NCI-H82 treated with DMSO at 0.1 percent for 48 hours (cell line): ENCODE measurements around the gene NPTXR.
A peak's percentile ranks its signal among the peaks of the same experiment; 100 is the strongest.

Source experiments
- DNase-seq: peaks from one replicate; lab custom pipeline; 2025; ENCODE audit not compliant: unreplicated experiment; lab: John Stamatoyannopoulos, UW

Gene NPTXR

DNA sequence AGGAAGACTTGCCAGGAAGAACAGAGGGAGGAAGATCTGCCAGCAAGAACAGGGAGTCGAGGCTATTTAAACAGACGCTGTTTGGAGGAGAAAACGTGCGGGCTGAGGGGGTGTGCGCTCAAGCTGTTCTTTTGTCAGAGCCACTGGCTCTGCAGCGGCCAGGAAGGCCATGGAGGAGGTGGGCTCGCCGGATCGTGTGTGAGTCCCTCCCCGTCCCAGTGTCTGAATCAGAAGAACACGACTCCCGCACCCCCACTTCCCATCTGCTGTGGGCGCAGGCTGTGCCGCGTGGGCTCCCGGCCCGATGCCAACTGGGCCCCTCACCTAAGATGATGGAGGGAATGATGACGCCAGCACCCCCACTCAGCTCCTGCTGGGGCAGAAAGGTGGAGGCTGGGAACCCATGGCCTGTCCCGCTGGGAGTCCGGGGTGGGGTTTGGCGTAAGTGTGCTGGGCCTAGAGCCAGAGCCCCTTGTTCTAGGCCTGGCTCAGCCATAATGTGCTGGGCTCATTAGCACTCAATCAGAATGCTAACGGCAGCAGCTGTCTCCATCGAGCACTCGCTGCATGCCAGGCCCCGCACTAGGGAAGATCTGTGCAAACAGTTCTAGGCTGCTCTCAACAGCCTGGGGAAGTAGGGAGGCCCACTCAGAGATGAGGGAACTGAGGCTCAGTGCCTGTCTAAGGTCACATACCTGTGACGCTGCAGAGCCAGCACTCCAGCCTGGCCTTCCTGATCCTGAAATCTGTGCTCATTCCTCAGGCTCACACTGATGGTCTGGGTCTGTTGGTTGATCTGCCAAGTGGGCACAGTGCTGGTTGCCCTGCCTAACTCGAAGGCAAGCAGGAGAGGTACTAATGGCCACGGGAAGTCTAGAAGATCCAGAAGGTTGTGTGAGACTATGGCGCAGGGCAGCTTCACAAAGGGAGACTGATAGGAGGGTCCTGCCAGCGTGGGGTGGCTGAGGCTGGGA, 11.5 kb downstream of the NPTXR start:
- no peak for DNase-seq

DNA sequence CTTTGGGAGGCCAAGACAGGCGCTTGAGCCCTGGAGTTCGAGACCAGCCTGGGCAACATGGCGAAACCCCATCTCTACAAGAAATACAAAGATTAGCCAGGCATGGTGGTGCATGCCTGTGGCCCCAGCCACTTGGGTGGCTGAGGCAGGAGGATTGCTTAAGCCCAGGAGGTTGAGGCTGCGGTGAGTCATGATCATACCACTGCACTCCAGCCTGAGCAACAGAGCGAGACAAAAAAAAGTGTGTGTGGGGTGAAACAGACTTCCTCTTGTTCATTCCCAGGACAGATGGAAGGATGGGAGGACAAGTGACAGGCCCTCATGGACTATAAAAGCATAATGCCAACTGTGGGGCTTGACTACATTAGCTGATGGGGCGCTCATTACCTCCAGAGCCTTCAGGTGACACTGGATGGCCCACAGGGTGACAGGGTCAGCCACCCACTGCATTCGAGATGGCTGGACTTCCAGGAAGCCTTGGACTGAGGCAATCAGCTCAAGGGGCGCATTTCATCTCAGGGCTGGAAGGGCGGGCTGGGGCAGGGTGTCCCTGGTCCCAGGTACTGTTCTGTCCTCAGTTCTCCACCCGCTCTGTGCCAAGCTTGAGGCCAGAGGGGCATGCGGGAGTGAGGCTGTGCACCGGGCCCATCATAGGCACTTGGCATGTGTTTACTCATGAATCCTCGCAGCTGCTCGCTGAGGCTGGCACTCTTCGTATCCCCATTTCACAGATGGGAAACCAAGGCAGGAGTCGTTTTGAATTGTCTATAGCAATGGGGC, 12.5 kb downstream of the NPTXR start:
- no peak for DNase-seq

GRCh38 chr22:38830845-38831108, 13.1 kb downstream of the NPTXR start:
- no peak for DNase-seq

- no peak for DNase-seq
Observed at GRCh38 chr22:38830026-38830844, 13.6 kb downstream of the NPTXR start.

DNA sequence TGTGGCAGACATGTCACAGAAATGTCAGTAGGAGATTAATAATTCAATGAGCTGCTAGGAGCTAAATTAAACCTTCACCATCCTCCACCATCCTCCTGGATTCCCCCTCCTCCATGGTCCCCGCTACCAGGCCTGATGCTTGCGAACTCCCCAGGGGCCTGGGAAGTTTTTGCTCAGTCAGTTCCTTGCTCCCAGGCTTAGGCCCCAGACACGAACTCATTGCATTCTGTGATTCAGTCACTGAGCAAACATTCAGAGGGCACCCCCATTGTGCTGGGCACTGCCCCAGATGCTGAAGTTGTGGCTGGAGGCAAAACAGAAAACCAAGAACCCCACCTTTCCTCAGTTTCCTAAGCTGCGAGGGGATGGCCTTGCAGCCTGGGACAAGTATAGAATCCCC, 14.3 kb downstream of the NPTXR start:
- no peak for DNase-seq

DNA sequence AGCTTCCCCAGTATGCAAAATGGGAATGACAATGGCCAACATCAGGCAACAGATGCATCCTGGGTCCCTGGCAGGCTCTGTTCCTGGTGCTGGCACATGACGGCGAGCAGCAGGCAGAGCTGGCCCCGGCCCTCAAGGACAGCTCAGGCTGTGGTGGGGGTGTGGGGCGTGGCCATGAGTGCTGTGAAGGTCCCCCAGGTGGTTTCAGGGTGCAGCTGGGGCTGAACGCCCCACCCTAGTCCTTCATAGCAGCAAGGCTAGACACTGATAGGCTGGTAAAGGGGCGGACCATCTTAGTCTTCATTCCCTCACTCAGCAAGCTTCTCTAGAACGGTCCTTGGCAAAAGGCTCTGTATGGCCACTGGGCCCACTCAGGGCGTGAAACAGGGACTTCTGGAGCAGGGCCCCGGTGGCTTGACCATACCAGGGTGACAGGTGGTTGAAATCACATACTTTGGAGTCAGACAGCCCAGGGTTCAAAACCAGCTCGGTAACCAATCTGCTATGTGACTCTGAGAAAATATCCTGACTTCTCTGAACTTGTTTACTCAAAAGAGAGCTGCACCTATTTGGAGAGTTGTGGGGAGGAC, 15.1 kb downstream of the NPTXR start:
- no peak for DNase-seq

DNA sequence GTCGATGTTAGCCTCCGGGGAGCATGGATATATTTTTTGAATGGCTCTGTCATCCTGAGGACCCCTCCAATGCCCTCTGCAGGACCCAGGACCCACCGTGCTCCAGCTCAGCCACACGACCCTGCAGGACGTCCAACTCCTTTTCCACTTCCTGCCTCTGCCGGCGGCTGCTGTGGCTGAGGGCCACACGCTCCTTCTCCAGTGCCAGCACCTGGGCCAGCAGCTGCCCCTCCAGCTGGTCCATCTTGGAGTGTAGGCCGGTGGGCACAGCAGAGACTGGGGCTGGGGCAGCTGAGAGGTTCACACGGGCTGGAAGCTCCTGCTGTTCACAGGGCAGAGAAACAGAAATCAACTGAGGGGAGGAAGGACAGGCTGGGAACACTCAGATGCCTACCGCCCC, 15.6 kb downstream of the NPTXR start:
- DNase-seq = no peak

GRCh38 chr22:38827510-38827909, 16.3 kb downstream of the NPTXR start:
- DNase-seq = no peak

- DNase-seq = no peak
Observed at GRCh38 chr22:38826801-38827200, 17.0 kb downstream of the NPTXR start.

GRCh38 chr22:38826386-38826785, 17.4 kb downstream of the NPTXR start:
- DNase-seq = no peak

GRCh38 chr22:38824585-38824984, 19.2 kb downstream of the NPTXR start:
- no peak for DNase-seq

GRCh38 chr22:38823637-38824036, 20.2 kb downstream of the NPTXR start:
- DNase-seq = no peak

GRCh38 chr22:38823076-38823475, 20.8 kb downstream of the NPTXR start:
- DNase-seq = no peak

DNA sequence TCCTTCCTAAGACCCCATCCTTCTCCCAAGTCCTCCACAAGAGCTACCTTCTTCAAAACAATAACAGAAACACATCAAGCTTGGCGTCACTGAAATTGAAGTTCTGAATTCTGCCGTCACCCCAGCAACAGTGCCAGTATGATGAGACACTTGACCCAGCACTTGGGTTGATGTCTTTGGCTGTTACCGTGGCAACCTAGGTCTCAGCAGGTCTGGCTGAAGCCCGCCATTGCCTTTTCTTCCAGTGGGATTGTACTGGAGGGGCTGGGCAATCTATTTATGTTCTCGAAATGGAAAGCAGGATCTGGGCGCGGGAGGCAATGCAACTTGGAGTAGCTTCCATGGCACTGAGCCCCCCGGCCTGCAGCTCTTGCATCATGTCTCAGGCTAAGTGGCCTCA, 23.8 kb downstream of the NPTXR start:
- no peak for DNase-seq

DNA sequence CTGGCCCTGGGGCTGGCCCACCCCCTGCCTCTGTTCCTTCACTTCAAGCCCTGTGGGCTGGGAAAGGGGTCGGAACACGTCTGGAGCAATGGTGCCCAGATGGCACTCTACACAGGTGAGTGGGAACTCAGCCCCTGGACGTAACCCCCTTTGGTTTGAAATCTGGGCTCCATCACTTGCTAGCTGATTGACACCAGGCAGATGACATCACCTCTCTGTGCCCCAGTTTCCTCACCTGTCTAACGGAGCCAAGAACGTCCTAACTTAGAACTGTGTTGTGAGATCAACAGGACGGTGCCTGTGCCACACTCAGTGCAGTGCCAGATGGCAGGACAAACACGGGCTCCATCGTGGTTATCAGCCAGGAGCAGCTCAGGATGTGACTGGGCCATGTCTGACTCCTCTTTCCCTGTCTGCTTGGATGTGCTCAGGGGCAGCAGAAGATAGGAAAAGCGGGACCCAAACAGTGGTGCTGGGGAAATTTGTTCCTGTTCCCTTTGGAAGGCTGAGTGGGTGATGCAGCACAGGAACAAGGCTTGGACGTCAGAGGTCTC, 24.4 kb downstream of the NPTXR start:
- no peak for DNase-seq

DNA sequence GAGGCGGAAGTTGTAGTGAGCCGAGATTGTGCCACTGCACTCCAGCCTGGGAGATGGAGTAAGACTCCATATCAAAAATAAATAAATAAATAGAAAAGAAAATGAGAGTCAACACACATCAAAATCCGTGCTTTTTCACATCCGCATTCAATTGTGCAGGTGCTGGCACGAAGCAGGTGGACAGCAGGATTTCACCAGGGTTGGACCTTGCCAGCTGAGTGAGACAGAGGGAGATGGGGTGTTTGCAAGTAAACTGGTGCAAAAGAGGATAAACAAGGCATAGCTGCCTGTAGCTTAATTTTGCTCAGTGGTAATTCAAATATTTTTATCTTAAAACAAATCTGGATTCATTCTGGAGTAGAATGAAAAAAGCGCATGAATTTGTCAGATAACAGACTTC, 26.6 kb downstream of the NPTXR start:
- DNase-seq = no peak

DNA sequence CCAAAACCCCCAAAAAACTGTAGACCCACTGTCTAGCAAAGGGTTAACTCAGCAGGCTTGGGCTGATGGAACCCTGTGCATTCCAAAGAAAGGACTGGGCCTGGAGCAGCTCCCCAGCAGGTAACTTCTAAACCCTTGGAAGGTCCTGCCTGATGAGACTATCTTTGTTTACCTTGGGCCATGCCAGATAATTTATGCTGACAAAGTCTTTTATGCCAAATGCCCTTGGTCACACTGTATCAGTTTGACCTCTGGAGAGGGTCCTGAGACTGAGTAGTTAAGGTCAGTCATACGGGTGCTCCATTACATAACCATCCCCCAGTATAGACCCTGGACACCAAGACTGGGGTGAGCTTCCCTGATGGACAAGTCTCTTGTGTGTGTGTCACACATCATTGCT, 28.0 kb downstream of the NPTXR start:
- DNase-seq = no peak

DNA sequence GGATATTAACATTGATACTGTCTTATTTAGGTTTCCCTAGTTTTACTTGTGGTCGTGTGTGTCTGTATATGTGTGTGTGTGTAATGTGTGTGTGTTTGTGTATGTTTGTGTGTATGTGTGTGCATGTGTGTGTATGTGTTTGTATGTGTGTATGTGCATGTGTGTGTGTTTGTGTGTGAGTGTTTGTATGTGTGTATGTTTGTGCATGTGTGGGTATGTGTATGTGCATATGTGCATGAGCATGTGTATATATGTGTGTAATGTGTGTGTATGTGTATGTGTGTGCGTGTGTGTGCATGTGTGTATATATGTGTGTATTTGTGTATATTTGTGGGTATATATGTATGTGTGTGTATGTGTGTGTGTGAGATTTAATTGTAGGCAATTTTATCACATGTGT, 32.6 kb downstream of the NPTXR start:
- no peak for DNase-seq

DNA sequence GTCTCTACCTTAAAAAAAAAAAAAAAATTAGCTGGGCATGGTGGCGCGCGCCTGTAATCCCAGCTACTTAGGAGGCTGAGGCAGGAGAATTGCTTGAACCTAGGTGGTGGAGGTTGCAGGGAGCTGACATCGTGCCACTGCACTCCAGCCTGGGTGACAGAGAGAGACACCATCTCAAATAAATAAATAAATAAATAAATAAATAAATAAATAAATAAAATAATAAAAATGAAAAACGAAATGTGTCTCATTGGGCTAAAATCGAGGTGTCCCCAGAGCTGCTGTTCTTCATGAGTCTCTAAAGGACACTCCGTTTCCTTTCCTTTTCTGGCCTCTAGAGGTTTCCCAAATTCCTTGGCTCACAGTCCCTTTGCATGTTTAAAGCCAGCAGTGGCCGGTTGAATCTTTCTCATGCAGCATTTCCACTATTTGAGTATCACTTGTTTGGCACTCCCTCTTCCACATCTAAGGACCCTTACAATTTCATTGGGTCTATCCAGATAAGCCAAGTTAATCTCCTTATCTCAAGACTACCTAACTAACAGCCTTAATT, 38.7 kb downstream of the NPTXR start:
- DNase-seq = peak; percentile 68

GRCh38 chr22:38802671-38803121, 41.1 kb downstream of the NPTXR start:
- no peak for DNase-seq
